Tibial nerve (tissue), 4 donors: Measurements from ENCODE around the gene TMIGD3.

Source experiments
- CTCF ChIP-seq, 5 experiments: fragments of 200-600 bp in 3 of 5; fragments of 450-650 bp in 2 of 5; sonication (generic) in 3 of 5; IDR thresholded peaks; one replicate each; pipeline ENCODE4 v1.5.1; 2016 to 2019; ENCODE audit warnings: antibody characterized with exemption in 5 of 5, mild to moderate bottlenecking in 3 of 5, moderate library complexity in 2 of 5
- EP300 ChIP-seq, 2 donors: sonication (generic); formaldehyde crosslinking; IDR thresholded peaks; one replicate each; pipeline ENCODE4 v1.6.1; 2017; ENCODE audit warnings: antibody characterized with exemption in 2 of 2, mild to moderate bottlenecking in 1 of 2
- POLR2A ChIP-seq, 2 donors: fragments of 450-650 bp; IDR thresholded peaks; one replicate each; pipeline ENCODE4 v1.6.1; 2017; ENCODE audit warnings: antibody characterized with exemption in 2 of 2, mild to moderate bottlenecking in 2 of 2, moderate library complexity in 2 of 2

GRCh38 chr1:111463029-111463683 is 40.3 kb downstream of the TMIGD3 start:
- TF ChIP-seq CTCF (IDR thresholded peaks at IDR 0.05) (no peak), POLR2A (IDR thresholded peaks at IDR 0.05) (no peak), EP300 (IDR thresholded peaks at IDR 0.05) (no peak)
